ENCODE data around the gene UBE3D.
"Not testable (repeated sequence)": the region's sequence is repeated elsewhere in the genome, so short reads cannot be mapped to it uniquely, and the experiment has no call there.

The UBE3D gene

GRCh38 chr6:82978362-82978945 lies 87.2 kb downstream of the UBE3D start:
- DNase-seq (ENCODE audit: low read depth) = no peak

GRCh38 chr6:82976179-82976578 lies 89.5 kb downstream of the UBE3D start:
- no peak for DNase-seq (ENCODE audit: low read depth)

DNA sequence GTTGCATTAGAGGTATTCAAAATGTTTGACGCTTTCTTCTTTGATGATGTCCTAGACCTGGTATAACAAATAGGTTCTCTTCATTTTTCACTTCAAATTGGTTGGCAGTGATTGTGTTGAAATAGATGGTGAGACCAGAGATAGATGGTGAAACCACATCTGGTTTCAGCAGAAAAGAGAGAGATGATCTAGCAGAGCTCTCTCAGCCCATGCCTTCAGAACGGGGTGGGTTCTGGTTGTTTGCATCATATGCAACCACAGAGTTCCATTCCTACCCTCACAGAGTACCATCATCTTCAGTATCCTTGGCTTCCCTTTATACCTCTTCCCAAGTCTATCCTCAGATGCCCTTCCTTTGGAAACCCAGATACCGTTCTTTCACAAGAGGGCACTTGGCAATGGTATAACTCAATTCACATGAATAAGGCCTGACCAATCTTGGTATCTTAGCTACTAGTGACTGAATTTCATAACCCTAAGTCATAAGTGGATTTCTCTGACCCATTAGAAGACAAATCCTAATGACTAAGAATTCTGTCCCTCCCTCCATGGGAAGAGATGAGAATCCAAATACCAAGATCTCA lies 93.7 kb downstream of the UBE3D start:
- no peak for DNase-seq (ENCODE audit: low read depth)

DNA sequence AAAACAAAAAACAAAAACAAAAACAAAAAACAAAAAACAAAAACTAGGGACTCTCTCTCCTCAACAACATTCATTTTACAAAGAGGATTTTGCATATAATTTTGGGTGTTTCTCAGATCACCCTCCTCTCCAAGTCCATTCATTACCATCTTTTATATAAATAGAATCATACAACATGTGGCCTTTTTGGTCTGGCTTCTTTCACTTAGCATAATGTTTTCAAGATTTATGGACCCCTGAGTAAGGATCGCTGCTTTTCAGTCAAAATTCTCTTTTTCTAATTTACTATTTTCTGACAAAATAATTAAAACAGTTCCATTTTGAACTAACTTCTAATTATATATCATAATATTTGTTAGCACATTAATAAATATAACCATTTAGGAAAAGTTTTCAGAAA lies 94.8 kb downstream of the UBE3D start:
- no peak for DNase-seq (ENCODE audit: low read depth)

GRCh38 chr6:82968708-82969107 lies 96.9 kb downstream of the UBE3D start:
- no peak for DNase-seq (ENCODE audit: low read depth)

DNA sequence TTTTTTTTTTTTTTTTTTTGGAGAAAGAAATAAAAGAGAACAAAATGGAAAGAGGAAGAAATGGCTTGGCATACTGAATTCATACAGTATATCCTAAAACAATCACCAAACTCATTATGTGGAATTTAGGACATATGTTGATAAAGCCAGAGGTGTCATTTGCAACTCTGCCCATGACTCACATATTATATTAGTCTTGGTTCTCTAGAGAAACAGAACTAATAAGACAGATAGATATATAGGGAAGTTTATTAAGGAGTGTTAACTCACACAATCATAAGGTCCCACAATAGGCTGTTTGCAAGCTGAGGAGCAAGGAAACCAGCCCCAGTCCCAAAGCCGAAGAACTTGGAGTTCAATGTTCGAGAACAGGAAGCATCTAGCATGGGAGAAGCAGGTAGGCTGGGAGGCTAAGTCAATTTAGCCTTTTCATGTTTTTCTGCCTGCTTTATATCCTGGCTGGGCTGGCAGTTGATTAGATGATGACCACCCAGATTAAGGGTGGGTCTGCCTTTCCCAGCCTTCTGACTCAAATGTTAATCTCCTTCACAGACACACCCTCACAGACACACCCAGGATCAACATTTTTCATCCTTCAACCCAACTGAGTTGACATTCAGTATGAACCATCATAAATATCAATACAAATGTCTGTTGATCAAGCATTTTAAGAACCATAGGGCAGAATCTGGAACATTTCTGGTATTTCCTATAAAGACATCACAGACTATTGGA lies 102.3 kb downstream of the UBE3D start:
- DNase-seq (ENCODE audit: low read depth) = no peak

DNA sequence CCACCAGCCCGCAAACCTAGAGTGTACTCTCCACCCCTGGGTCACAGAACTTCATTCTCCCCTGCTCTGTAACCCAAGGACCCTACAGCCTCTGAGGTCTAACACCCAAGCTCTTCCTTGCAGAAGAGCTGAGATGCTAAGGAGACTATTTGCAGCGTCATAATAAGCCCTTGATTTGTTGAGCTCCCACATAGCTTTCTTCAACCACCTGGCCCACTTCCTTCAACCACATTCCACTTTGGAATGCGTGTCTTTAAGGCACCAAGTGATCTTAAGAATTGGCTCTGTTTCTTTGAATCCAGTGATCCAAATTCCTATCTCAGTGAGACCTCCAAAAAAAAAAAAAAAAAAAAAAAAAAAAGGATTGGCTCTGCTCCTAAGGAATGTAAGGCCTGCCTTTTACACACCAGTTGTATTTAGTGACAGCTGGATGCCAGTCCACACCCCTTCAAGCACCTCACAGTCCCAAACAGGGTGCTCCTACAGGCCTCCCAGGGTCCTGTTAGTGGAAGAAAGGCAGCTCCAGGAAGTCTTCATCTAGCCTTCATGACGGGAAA lies 106.2 kb downstream of the UBE3D start:
- no peak for DNase-seq (ENCODE audit: low read depth)

DNA sequence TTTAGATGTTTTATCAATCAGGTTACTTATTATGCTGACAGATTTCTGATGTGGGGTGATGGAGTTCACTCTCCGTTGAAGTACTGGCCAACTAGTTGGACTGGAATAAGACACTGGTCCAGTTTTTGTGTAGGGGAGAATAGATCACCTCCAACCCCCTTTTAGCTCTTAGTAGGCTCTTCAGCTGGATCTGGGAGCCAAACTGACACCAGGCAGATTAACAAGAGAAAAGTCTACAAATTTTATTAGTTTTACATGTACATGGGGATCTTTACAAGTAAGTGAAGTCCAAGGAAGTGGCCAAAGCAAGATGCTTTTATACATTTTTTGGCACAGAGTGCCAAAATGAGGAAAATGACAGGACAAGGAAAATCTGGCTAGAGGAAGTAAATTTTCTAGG lies 107.1 kb downstream of the UBE3D start:
- DNase-seq (ENCODE audit: low read depth) = no peak

GRCh38 chr6:82957868-82958245 lies 107.8 kb downstream of the UBE3D start:
- DNase-seq (ENCODE audit: low read depth) = no peak

DNA sequence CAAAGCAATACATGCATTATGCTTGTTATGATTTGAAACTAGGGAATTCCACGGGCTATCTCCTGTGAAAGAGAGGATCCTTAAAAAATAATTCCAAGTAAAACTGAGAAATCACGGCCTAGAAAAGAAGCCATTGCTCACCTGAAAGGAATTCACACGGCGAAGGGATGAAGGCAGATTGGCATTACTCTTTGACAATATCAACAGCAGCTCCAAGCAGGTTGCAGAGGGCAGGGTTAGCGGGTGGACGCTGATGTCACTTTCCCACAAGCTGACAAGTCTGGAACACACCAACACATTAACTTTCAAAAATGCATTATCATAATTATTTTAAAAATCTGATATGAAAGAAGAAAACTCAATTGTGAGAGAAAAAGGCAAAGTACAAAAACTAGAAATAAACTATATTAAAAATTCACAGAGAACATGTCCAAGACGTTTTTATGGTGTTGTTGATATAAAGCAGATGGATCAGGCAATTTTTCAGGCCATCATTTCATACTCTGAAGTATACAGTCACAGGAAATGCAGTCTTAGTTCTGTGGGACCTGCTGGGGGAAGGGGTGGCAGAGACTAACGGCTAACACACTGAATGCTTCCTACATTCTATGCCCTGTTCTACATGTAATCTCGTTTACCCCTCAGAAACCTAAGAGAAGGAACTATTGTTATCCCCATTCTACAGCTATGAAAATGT lies 108.3 kb downstream of the UBE3D start:
- no peak for DNase-seq (ENCODE audit: low read depth)

DNA sequence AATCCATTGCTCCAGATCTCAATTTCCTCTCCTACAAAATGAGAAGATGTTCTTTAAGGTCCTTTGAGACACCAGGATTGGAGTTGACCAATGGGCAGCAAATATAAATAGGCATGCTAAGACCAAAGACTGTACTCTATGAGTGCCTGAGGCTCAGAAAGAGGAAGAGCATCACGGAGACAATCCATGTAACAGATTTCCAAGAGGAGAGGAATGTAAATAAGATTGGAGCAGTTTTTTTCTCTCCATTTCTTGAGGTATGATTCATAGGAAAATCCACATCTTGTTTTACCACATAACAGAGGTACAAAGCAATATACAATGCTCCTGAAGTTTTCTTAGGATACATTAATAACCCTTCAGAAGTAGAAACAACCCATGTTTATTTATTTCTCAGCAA lies 109.8 kb downstream of the UBE3D start:
- no peak for DNase-seq (ENCODE audit: low read depth)

DNA sequence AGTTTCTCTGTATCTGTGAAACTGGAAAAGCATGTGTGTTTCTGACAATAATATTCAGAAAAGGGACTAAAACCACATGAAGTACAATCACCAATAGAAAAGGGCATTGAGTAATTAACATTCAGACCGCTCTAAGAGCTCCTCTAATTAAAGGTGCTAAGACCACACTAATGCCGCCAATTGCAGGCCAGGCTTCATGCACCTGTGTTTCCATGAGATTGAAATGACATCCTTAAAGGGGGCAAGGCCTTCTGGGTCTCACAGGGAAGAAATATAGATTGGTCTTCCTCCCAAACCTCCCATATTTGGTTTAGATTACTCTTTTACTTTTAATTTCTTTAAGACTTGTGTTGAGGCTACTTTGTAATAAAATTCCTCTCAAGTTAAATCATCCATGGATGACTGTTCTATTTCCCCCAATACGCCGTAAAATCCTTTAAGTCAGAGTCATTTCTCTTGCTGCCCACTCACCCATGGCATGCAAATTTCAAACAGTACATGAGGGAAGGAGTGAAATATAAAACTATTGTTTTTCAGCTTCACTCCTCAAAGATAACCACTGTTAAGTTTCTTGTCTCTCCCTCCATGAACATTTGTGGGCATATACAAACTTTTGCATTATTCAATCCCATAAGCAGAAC lies 110.6 kb downstream of the UBE3D start:
- no peak for DNase-seq (ENCODE audit: low read depth)

- no peak for DNase-seq (ENCODE audit: low read depth)
These were observed 111.3 kb downstream of the UBE3D start for GRCh38 chr6:82954356-82954755.

DNA sequence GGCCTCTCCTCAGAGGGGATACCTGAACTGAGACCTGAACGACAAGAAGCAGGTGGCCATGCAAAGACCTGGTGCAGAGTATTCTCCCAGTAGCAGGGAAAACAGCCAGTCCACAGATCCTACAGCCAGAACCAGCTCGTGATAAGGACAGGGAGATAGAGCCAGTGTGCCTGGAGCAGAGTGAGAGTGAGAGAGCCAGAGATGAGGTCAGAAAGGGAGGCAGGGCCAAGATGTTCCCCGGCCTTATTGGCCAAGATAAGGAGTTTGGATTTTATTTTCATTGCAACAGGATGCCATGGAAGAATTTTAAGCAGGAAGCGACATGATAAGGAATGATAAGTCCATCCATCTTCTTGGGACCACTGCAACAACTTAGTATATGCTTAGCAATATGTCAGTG lies 111.8 kb downstream of the UBE3D start:
- DNase-seq (ENCODE audit: low read depth) = no peak

GRCh38 chr6:82951935-82952334 lies 113.7 kb downstream of the UBE3D start:
- no peak for DNase-seq (ENCODE audit: low read depth)

DNA sequence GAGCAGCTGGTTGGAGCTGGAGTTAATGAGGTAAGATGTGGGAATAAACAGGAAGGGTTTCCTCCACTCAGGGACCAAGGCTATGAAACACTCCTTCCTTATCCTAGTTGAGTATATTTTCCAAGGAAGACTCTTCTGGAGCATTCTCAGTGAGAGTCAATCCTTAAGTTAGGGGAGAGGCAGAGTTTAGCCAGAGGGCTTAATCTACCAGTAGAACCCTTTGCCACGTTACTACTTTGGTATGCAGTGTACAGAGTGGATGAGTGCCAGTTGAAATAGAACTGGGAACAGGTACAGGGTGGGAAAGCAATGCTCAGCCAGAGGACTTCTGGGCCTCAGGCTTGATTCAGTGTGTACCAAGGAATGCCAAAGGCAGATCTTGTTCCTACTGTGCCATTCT lies 114.3 kb downstream of the UBE3D start:
- DNase-seq (ENCODE audit: low read depth) = no peak

DNA sequence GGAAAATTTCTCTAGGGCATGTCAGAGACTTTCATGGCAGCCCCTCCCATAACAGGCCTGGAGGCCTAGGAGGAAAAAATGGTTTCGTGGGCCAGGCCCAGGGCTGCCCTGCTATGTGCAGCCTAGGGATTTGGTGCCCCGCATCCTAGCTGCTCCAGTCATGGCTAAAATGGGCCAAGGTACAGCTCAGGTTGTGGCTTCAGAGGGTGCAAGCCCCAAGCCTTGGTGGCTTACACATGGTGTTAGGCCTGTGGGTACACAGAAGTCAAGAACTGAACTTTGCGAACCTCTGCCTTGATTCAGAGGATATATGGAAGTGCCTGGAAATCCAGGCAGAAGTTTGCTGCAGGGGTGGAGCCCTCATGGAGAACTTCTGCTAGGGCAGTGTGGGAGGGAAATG lies 134.7 kb downstream of the UBE3D start:
- not testable (repeated sequence) for DNase-seq (ENCODE audit: low read depth)

DNA sequence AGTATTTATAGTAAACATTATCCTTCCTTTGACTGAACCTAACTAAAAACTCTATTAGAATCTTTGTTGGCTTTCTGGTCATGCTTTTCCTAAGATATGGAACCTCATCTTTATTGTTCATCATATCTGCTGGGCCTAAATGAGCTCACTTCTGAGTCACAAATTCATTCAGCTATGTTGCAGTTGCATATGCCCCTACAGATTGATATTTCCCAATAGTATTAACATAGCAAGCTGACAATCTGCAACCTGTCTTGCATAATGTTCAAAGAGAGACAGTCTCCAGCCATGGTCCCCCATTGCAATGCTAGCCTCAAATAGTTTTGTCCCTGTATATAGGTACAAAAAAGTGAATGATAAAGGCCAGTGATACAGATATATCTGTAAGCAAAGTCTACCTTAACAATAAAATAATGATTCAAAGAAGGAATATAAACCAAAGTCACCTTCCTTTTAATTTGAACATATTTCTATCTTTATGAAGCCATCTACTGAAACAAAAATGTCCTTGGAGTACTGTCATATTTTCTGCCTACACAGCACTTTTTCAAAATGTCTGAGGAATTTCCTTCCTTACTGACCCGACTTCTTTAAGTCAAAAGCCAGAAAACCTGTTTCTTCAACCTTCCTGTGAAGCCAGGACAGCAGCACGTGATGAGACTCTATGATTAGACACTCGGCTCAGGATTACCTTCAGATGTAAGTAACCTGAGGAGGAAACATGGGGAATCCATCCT lies 140.7 kb downstream of the UBE3D start:
- no peak for DNase-seq (ENCODE audit: low read depth)

GRCh38 chr6:82921258-82921657 lies 144.4 kb downstream of the UBE3D start:
- no peak for DNase-seq (ENCODE audit: low read depth)

GRCh38 chr6:82917346-82918064 lies 148.1 kb downstream of the UBE3D start:
- DNase-seq (ENCODE audit: low read depth) = no peak

- no peak for DNase-seq (ENCODE audit: low read depth)
These were observed 150.0 kb downstream of the UBE3D start for GRCh38 chr6:82915666-82916065.

Measured in T follicular helper cell (primary cell).